K562 (cell line): ENCODE data around the gene KLHL12. TPM values are rescaled to one million over a fixed set of nuclear protein-coding genes. Genes with fewer than 3 reads are reported as not detected.

Experiments
- ATAC-seq: fragments of 200-7000 bp; cut with Tn5 transposase; 3 replicates; pipeline ENCODE4 v1.9.1; 2020; ENCODE audit warnings: moderate library complexity
- BruUV-seq: library from RNA; stranded (reverse); fragments of 400-500 nt; replicated peaks from 2 replicates; lab custom pipeline; 2021; lab: Mats Ljungman, UMichigan
- CTCF ChIA-PET: fragments of 300-600 bp; formaldehyde crosslinking; extraction: SDS; loops from one replicate; lab custom pipeline; 2021; ENCODE audit warnings: low intra/inter-chr PET ratio; lab: Yijun Ruan, JAX
- POLR2A ChIA-PET: fragments of 300-600, 350-650 bp; sonication (Branson Sonifier 250); formaldehyde crosslinking; extraction: SDS; loops from one replicate; lab custom pipeline; 2021; ENCODE audit warnings: antibody characterized with exemption, inconsistent platforms; lab: Yijun Ruan, JAX
- DNase-seq, 4 experiments: peaks; one replicate each; pipeline versions ENCODE4 v3.0.0 to v3.0.0-alpha.2; 2011 to 2018; ENCODE audit warnings: low spot score in 3 of 4, mixed read lengths in 3 of 4; ENCODE audit errors: extremely low read depth in 1 of 4
- FAIRE-seq: peaks from 2 replicates; lab custom pipeline; 2011; peaks lifted over from hg19 to GRCh38; lab: Jason Lieb, UNC
- H2AFZ ChIP-seq: 2 replicates; pipeline ENCODE4 v1.6.0; 2011; ENCODE audit warnings: low read depth, low read length, control low read depth, inconsistent platforms
- H3K27ac ChIP-seq: fragments of 200-600 bp; 3 replicates; pipeline ENCODE4 v1.8.0; 2011; ENCODE audit warnings: low read depth, mild to moderate bottlenecking, control low read depth, inconsistent platforms, low read length, moderate library complexity, mixed read lengths; ENCODE audit errors: extremely low read depth
- H3K27me3 ChIP-seq, 2 experiments: fragments of 300-600 bp in 1 of 2; 2 replicates in 1 of 2; 3 replicates in 1 of 2; pipeline versions ENCODE4 v1.6.0 to v1.8.0; 2011; ENCODE audit warnings: inconsistent platforms in 2 of 2, low read length in 2 of 2, mild to moderate bottlenecking in 1 of 2, mixed read lengths in 1 of 2, moderate library complexity in 1 of 2; ENCODE audit not compliant: control insufficient read depth in 2 of 2, insufficient read depth in 2 of 2
- H3K36me3 ChIP-seq: fragments of 300-600 bp; 3 replicates; pipeline ENCODE4 v1.8.0; 2011; ENCODE audit warnings: mild to moderate bottlenecking, low read length, inconsistent platforms; ENCODE audit not compliant: control insufficient read depth, insufficient read depth
- H3K4me1 ChIP-seq, 2 experiments: fragments of 200-600 bp in 1 of 2; replicated peaks in 1 of 2; 2 replicates in 1 of 2; 3 replicates in 1 of 2; pipeline versions ENCODE4 v1.5.1 to v1.8.0; 2011; ENCODE audit warnings: inconsistent platforms in 2 of 2, low read length in 2 of 2, mild to moderate bottlenecking in 1 of 2, mixed read lengths in 1 of 2, moderate library complexity in 1 of 2; ENCODE audit not compliant: control insufficient read depth in 2 of 2, insufficient read depth in 2 of 2
- H3K4me2 ChIP-seq: 2 replicates; pipeline ENCODE4 v1.6.1; 2011; ENCODE audit warnings: low read length, control low read depth, inconsistent platforms, mixed read lengths; ENCODE audit not compliant: insufficient read depth
- H3K4me3 ChIP-seq: fragments of 200-600 bp; sonication (generic), shearing (Covaris generic); 2 replicates; pipeline ENCODE4 v1.5.1; 2016; ENCODE audit warnings: control low read depth, inconsistent platforms
- H3K79me2 ChIP-seq: fragments of 200-600 bp; 3 replicates; pipeline ENCODE4 v1.8.0; 2011; ENCODE audit warnings: low read length, inconsistent platforms; ENCODE audit not compliant: control insufficient read depth, insufficient read depth
- H3K9ac ChIP-seq, 2 experiments: 2 replicates each; pipeline versions ENCODE4 v1.6.0 to v1.6.1; 2011; ENCODE audit warnings: low read depth in 2 of 2, low read length in 2 of 2, control low read depth in 1 of 2, inconsistent platforms in 1 of 2, mild to moderate bottlenecking in 1 of 2, mixed read lengths in 1 of 2; ENCODE audit not compliant: insufficient read depth in 1 of 2
- H3K9me1 ChIP-seq: one replicate; pipeline ENCODE4 v1.6.0; 2011; ENCODE audit warnings: inconsistent platforms, mild to moderate bottlenecking, low read length, moderate library complexity; ENCODE audit not compliant: control insufficient read depth, insufficient read depth
- H3K9me3 ChIP-seq: replicated peaks from 2 replicates; pipeline ENCODE4 v1.5.1; 2011; ENCODE audit warnings: low read depth, low read length, inconsistent platforms; ENCODE audit not compliant: control insufficient read depth, insufficient read depth
- H4K20me1 ChIP-seq: replicated peaks from 2 replicates; pipeline ENCODE4 v1.6.1; 2011; ENCODE audit warnings: low read length, inconsistent platforms, mixed read lengths; ENCODE audit not compliant: control insufficient read depth, insufficient read depth
- ARID2 ChIP-seq: fragments of 450-650 bp; IDR thresholded peaks from 2 replicates; pipeline ENCODE4 v1.6.1; 2017; ENCODE audit warnings: antibody characterized with exemption, mild to moderate bottlenecking
- KHSRP ChIP-seq: fragments of 450-650 bp; IDR thresholded peaks from 2 replicates; pipeline ENCODE4 v1.6.1; 2017
- POLR3G ChIP-seq: IDR thresholded peaks from 2 replicates; pipeline ENCODE4 v1.6.1; 2011; ENCODE audit not compliant: insufficient read length, insufficient replicate concordance; ENCODE audit errors: extremely low read depth
- YY1 ChIP-seq, 3 experiments: IDR thresholded peaks; 2 replicates each; pipeline ENCODE4 v1.6.1; 2011; ENCODE audit warnings: low read length in 2 of 3, mild to moderate bottlenecking in 2 of 3, moderate library complexity in 2 of 3, borderline replicate concordance in 1 of 3, control low read depth in 1 of 3, low read depth in 1 of 3; ENCODE audit not compliant: insufficient read depth in 3 of 3, insufficient replicate concordance in 2 of 3, control insufficient read depth in 1 of 3, insufficient read length in 1 of 3; ENCODE audit errors: extremely low read depth in 1 of 3
- ZFPM2 ChIP-seq: fragments of 250-450 bp; sonication (Bioruptor Pico); IDR thresholded peaks from 2 replicates; pipeline ENCODE4 v1.5.1; 2022; ENCODE audit warnings: mild to moderate bottlenecking
- ZNF140 ChIP-seq: fragments of 250-450 bp; sonication (Bioruptor Pico); IDR thresholded peaks from 2 replicates; pipeline ENCODE4 v1.8.0; 2021; ENCODE audit warnings: moderate library complexity, mild to moderate bottlenecking, inconsistent platforms
- ZNF644 ChIP-seq: fragments of 200-800 bp; sonication (Bioruptor generic); IDR thresholded peaks from 2 replicates; pipeline ENCODE4 v1.6.1; 2016; ENCODE audit warnings: low read depth, missing genetic modification characterization, missing compliant biosample characterization
- WGBS: fragments of 100-300 bp; shearing (Covaris generic); methylation state at CpG from one replicate; pipeline ENCODE4 v1.1.6; 2016; ENCODE audit warnings: low coverage, mixed read lengths; ENCODE audit not compliant: insufficient coverage; ENCODE audit errors: missing lambda C conversion rate; 5-methylcytosine and 5-hydroxymethylcytosine counted together
- in situ Hi-C: fragments of 300-500 bp; cut with MboI; formaldehyde crosslinking; loops from 4 replicates; pipeline ENCODE4 v1.15.0; 2018; ENCODE audit warnings: inconsistent platforms, mixed read lengths
- intact Hi-C: fragments of 100-400 bp; cut with micrococcal nuclease; formaldehyde crosslinking; loops from 2 replicates; pipeline ENCODE4 v1.14.2; 2022
- polyA plus RNA-seq, 8 experiments: library from polyadenylated mRNA; depleted of rRNA in 4 of 8; stranded (reverse) in 5 of 8; unstranded in 3 of 8; fragments of >200 nt; fragmentation: Nextera tagmentation in 2 of 8; fragmentation: Illumina TruSeq in 1 of 8; extraction: Ambion mirVana in 2 of 8; extraction: Trizol in 1 of 8; gene quantifications; 2 replicates each; pipeline versions ENCODE4 v1.2.1 to v1.2.3, GENCODE V29; 2011 to 2014; ENCODE audit warnings: inconsistent platforms in 1 of 8, missing spikeins in 1 of 8
- total RNA-seq, 7 experiments: library from RNA; depleted of rRNA in 6 of 7; stranded (reverse); fragments of >200 nt in 6 of 7; fragmentation: Illumina TruSeq in 2 of 7; extraction: Trizol in 2 of 7; gene quantifications; 2 replicates each; pipeline versions ENCODE4 v1.2.1 to v1.2.3, GENCODE V29; 2011 to 2021; ENCODE audit warnings: low replicate concordance in 1 of 7
- TF ChIP-seq, protein P1 (sequence below): fragments of 250-450 bp; sonication (Bioruptor Pico); IDR thresholded peaks from 2 replicates; pipeline ENCODE4 v1.4.0; 2020; ENCODE audit warnings: mild to moderate bottlenecking, moderate library complexity
- TF ChIP-seq, protein P2 (sequence below), 2 experiments: fragments of 150-350 bp in 1 of 2; IDR thresholded peaks; 2 replicates each; pipeline ENCODE4 v1.6.1; 2012 to 2016; ENCODE audit warnings: low read depth in 2 of 2, low read length in 2 of 2, mild to moderate bottlenecking in 1 of 2, moderate library complexity in 1 of 2
- TF ChIP-seq, protein P3 (sequence below): fragments of 450-650 bp; conservative IDR thresholded peaks from 2 replicates; pipeline ENCODE4 v1.6.1; 2016; ENCODE audit warnings: missing genetic modification characterization, low read depth, mild to moderate bottlenecking, missing compliant biosample characterization, moderate library complexity

The KLHL12 gene
- total and polyA plus RNA-seq, 9 of the 15 experiments (the other 6 are each of a cell fraction or from before 2014, with no cell fraction given): 23.1 to 85.1 (median 35.0) TPM

DNA sequence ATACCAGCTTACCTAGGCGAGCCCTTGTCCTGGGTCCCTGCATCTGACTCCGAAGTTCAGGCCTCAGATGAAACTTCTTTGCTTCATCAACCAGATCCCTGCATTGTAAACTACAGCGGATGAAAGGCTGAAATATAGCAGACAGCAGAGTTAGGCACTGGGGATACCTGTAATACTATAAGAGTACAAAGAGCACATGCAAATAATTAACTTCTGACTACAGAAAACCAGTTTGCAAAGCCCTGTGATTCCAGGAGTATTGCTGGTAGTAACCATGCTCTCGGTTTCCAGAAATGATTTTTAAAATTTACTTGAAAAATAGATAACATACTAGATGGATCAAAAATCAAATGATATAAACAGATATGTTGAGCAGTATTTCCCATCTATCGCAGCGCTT is 18.0 kb downstream of the KLHL12 start:
- no TSS peak for BruUV-seq
- Histone ChIP-seq H2AFZ (no peak overlapping the region), H3K27me3 (no peaks in the 10 kb centered on the region), H3K9me3 (no peaks in the 10 kb centered on the region), H3K9ac (no peak overlapping the region), H3K36me3 (peaks cover 80% of the 10 kb centered on the region), H3K27ac (no peak overlapping the region), H3K4me3 (no peak overlapping the region), H3K4me2 (no peak overlapping the region), H3K79me2 (no peaks in the 10 kb centered on the region), H4K20me1 (no peaks in the 10 kb centered on the region), H3K4me1 (no peaks in the 10 kb centered on the region), H3K9me1 (no peaks in the 10 kb centered on the region)
- CTCF ChIA-PET: no interaction called here
- TF ChIP-seq, protein P1, sequence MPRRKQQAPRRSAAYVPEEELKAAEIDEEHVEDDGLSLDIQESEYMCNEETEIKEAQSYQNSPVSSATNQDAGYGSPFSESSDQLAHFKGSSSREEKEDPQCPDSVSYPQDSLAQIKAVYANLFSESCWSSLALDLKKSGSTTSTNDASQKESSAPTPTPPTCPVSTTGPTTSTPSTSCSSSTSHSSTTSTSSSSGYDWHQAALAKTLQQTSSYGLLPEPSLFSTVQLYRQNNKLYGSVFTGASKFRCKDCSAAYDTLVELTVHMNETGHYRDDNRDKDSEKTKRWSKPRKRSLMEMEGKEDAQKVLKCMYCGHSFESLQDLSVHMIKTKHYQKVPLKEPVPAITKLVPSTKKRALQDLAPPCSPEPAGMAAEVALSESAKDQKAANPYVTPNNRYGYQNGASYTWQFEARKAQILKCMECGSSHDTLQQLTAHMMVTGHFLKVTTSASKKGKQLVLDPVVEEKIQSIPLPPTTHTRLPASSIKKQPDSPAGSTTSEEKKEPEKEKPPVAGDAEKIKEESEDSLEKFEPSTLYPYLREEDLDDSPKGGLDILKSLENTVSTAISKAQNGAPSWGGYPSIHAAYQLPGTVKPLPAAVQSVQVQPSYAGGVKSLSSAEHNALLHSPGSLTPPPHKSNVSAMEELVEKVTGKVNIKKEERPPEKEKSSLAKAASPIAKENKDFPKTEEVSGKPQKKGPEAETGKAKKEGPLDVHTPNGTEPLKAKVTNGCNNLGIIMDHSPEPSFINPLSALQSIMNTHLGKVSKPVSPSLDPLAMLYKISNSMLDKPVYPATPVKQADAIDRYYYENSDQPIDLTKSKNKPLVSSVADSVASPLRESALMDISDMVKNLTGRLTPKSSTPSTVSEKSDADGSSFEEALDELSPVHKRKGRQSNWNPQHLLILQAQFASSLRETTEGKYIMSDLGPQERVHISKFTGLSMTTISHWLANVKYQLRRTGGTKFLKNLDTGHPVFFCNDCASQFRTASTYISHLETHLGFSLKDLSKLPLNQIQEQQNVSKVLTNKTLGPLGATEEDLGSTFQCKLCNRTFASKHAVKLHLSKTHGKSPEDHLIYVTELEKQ (CRISPR knock-in tag): no peak
- no peak for TF ChIP-seq ARID2
- TF ChIP-seq, protein P2, sequence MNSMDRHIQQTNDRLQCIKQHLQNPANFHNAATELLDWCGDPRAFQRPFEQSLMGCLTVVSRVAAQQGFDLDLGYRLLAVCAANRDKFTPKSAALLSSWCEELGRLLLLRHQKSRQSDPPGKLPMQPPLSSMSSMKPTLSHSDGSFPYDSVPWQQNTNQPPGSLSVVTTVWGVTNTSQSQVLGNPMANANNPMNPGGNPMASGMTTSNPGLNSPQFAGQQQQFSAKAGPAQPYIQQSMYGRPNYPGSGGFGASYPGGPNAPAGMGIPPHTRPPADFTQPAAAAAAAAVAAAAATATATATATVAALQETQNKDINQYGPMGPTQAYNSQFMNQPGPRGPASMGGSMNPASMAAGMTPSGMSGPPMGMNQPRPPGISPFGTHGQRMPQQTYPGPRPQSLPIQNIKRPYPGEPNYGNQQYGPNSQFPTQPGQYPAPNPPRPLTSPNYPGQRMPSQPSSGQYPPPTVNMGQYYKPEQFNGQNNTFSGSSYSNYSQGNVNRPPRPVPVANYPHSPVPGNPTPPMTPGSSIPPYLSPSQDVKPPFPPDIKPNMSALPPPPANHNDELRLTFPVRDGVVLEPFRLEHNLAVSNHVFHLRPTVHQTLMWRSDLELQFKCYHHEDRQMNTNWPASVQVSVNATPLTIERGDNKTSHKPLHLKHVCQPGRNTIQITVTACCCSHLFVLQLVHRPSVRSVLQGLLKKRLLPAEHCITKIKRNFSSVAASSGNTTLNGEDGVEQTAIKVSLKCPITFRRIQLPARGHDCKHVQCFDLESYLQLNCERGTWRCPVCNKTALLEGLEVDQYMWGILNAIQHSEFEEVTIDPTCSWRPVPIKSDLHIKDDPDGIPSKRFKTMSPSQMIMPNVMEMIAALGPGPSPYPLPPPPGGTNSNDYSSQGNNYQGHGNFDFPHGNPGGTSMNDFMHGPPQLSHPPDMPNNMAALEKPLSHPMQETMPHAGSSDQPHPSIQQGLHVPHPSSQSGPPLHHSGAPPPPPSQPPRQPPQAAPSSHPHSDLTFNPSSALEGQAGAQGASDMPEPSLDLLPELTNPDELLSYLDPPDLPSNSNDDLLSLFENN (IDR thresholded peaks at IDR 0.05; ENCODE audit: low read depth in 2 of 2, low read length in 2 of 2): no peak
- TF ChIP-seq ZFPM2 (CRISPR knock-in tag): no peak
- TF ChIP-seq, protein P3, sequence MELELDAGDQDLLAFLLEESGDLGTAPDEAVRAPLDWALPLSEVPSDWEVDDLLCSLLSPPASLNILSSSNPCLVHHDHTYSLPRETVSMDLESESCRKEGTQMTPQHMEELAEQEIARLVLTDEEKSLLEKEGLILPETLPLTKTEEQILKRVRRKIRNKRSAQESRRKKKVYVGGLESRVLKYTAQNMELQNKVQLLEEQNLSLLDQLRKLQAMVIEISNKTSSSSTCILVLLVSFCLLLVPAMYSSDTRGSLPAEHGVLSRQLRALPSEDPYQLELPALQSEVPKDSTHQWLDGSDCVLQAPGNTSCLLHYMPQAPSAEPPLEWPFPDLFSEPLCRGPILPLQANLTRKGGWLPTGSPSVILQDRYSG (tag): no peak
- TF ChIP-seq YY1 (IDR thresholded peaks at IDR 0.05; ENCODE audit: borderline replicate concordance in 1 of 3, control insufficient read depth in 1 of 3, extremely low read depth in 1 of 3, insufficient read depth in 3 of 3, insufficient read length in 1 of 3, insufficient replicate concordance in 2 of 3, low read depth in 1 of 3, low read length in 2 of 3): no peak
- no peak for TF ChIP-seq KHSRP
- no peak for TF ChIP-seq POLR3G
- no peak for TF ChIP-seq ZNF140 (CRISPR knock-in tag)
- TF ChIP-seq ZNF644 (tag): no peak
- 82% methylated on average over 6 of the region's 6 CpGs for WGBS
- intact Hi-C loops (no loop called here), in situ Hi-C loops (no loop called here)
- ATAC-seq (no peak), FAIRE-seq (no peak), DNase-seq (no peak)
- POLR2A ChIA-PET: no interaction called here
